OCI-LY3 (cell line): ENCODE results near the gene BICC1.

ENCODE experiments used
- CTCF ChIP-seq: fragments of 200-600, 300-600 bp; sonication (generic); IDR thresholded peaks from 2 replicates; pipeline ENCODE4 v1.5.1; 2014; ENCODE audit warnings: antibody characterized with exemption, low read length, low read depth
- EZH2phosphoT487 ChIP-seq: fragments of 200-600 bp; shearing (Covaris generic); IDR thresholded peaks from 2 replicates; pipeline ENCODE4 v1.6.1; 2018; ENCODE audit warnings: antibody characterized with exemption, mixed run types, low read depth

- no peak for TF ChIP-seq CTCF
- TF ChIP-seq EZH2phosphoT487 = no peak
Measured at GRCh38 chr10:58854811-58855210, 342.1 kb downstream of the BICC1 start.
